Epidermal melanocyte (primary cell): ENCODE results near the gene AGAP1.
"Not testable (repeated sequence)": the region's sequence is repeated elsewhere in the genome, so short reads cannot be mapped to it uniquely, and the experiment has no call there.

ENCODE experiments used
- DNase-seq: peaks from one replicate; pipeline ENCODE4 v3.0.0; 2011; ENCODE audit warnings: low spot score; ENCODE audit not compliant: insufficient read length

AGAP1 gene

DNA sequence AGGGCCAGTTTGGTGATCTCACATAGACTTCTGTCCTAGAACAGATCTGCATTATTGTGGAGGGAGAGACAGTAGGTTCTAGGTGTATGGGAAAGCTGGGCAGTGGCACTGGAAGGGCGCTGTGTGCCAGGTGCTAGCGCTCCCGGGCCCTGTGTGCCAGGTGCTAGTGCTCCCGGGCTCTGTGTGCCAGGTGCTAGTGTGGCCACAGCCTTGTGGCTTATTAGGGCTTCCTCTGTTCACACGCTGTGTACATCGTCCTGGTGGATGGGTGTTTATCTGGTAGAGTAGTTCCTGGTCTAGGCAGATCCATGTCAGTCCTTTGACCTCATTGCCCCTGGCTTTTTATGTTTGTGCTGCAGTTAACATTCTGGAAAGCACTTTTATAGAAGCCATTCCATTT lies 263.4 kb downstream of the AGAP1 start:
- no peak for DNase-seq

DNA sequence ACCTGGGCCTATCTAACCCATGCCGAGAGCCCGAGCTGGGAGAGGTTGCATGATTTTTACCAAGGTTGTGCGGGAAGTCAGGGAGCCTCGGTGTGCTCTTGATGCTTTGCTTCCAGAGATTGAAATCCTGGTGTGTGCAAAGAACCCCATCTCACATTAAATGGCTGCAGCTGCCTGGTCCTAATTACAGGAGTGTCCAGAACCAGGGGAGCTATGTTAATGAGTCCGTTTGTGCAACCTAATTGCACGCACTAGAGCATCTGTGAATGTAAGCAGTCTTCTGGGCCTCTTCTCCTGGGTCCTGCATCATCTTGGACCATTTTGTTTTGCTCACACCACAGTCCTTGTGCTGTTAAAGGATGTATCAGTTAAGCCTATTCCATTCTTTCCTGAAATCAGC lies 263.8 kb downstream of the AGAP1 start:
- DNase-seq = no peak

DNA sequence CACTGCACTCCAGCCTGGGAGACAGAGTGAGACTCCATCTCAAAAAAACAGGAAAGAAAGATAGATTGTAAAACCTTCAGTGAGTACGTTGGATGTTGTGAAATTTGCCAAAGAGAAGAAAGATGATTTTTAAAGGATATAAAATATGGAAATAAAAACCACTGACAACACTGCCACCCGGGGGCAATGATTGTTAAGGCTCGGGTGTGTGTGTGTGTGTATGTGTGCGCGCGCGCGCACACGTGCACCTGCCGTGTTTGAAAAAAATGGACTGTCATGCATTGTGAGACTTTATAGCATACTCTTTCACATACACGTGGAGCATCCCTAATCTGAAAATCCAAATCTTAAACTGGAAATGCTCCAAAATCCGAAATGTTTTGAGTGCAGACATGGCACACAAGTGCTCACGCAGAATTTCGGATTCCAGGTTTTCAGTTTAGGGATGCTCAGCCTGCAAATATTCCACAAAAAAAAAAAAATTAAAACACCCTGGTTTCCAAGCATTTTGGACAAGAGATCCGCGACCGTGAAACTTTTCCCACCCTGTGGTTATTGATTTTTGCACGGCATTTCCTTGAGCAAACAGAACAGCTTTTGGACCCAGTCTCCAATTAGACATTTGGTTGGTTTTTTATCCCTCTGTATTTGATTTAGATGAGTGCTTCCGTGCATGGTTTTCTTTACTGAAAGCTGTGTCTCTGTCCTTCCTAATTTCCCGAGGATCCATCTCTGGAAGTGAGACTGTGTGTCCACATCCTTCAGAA lies 269.2 kb downstream of the AGAP1 start:
- DNase-seq = no peak

DNA sequence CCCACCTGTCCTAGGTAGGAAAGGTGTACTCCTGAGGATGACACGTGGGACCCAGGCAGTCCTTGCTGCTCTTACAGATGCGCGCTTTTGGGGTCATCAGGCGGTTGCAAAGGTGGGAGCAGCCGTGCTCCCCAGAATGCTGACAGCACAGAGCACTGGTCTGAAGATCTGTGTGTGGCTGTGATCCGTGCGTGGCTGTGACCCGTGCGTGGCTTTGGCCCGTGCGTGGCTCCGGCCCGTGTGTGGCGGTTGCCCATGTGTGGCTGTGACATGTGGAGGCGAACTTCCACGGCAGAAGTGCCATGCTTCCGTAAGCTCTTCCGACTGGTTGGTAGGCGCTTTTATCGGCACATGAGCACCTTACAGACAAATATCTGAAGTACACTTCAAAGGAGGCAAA lies 270.0 kb downstream of the AGAP1 start:
- DNase-seq = no peak

DNA sequence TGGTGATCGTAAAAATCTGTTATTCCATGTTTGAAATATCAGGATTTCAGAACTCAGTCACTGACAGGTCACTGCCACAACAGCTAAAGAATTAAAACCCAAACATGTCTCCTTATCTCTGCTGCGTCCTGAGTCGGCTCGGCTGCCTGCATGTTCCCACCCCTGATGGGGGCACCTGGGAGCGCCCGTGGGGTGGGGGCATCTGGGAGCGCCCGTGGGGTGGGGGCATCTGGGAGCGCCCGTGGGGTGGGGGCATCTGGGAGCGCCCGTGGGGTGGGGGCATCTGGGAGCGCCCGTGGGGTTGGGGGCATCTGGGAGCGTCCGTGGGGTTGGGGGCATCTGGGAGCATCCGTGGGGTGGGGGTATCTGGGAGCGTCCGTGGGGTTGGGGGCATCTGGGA lies 270.6 kb downstream of the AGAP1 start:
- not testable (repeated sequence) for DNase-seq

DNA sequence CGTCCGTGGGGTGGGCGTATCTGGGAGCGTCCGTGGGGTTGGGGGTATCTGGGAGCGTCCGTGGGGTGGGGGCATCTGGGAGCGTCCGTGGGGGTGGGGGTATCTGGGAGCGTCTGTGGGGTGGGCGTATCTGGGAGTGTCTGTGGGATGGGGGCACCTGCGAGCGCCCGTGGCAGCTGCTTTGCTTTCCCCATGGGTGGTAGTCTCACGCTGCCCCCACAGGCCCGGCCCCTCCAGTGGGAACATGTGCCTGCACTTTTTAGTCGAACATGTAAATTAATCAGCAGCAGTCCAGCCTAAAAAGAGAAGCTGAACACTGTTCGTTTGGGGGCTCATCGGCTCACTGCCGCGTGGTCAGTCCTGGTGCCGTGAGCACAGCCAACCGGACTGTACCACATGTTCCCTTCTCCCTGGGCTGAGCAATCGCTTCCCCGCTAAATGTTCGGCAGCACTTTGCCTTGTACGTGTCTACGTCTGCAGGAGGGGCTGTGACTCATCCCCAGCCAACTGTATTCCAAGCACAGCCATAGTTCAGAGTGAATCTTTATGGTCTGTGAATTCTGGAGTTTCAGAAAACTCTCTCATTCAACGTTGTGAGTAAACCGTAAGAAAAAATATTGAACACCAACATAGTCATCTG lies 271.5 kb downstream of the AGAP1 start:
- DNase-seq = no peak

DNA sequence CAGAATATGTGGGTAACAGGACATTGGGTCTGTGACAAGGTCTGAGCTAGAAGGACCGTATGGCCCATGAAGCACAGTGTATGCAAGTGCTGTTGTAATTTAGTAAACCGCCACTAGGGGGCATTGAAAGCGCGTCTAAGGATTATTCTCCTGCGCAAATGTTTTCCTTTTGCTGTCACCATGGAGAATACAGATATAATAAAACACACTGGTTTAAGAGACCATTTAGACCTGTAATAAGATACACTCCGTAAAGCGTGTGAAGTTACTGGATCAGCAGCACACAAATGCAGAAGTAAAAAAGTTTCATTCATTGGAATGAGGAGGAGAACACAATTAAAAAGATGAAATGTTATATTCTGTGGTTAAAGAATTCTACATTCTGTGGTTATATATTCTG lies 272.4 kb downstream of the AGAP1 start:
- DNase-seq = peak; percentile 94

DNA sequence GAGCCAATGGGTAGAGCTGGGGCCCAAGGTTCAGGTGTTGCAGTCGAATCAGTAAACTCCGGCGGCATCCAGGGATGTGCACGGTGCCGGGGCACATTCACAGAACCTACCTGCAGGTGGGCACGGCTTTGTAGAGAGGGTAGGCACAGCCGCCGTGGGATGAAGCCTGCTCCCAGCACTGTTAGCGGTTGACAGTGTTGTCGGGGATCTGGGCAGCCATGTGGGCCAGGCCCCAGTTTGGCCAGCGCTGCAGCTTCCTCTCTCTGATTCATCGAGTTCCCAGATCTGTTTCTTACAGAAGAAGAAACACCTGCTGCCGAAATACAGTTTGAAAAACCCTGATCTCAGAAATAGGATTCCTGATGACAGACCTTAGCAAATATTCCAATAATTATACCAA lies 274.8 kb downstream of the AGAP1 start:
- DNase-seq = no peak

DNA sequence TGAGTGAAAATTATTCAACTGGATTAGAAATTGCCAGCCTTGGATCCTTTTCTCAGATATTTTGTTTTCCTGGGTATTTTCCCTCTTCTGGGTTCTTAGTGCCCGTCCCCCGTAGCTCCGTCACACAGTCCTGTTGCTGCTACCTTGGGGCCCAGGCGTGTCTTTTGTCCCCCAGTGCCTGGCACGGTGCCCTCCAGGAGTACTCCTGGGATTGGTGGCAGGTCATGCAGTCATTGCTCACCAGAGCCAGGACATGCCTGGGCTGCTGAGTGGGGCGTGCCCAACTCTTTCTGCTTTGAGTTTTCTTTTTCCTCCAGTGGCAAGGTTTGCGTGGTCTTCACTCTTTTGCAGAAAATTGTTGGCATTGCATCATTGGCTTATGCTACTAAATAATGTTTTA lies 275.2 kb downstream of the AGAP1 start:
- DNase-seq = no peak

DNA sequence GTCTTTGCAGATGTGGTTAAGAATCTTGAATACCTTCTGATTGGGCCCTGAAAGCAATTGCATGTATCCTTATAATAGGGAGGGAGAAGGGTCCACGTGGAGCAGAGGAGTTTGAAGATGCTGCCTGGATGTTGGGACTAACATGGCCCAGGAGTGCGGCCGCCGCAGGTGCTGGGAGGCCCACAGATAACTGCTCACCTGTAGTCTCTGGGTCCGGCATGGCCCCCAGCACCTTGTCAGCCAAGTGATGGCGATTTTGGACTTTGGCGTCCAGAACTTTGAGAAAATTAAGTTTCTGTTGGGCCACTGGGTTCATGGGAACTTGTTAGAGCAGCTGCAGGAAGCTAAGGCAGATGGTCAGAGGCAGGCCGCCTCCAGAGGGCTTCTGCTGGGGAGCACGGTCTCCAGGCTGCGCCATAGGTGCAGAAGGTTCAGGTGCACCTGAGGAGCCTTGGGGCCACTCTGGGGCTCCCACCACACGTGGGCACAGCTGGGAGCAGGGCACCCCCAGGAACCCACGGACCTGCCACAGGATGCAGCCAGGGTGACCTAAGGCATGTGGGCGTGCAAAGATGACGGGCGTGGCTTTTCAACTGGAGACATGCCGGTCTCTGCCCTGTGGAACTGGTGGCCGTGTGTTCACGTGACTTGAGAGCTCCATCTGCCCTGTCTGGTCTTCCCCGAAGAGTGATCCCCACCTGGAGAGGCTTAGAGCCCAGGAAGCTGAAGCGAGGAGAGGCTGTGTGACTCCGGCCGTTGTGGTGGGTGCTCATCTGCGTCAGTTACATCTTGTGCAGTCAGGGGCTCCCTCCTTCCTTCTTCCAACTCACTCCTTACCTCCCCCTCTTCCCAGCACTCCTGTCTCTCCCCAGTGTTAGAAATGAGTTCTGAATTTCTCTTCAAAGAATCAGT lies 277.3 kb downstream of the AGAP1 start:
- DNase-seq = no peak

DNA sequence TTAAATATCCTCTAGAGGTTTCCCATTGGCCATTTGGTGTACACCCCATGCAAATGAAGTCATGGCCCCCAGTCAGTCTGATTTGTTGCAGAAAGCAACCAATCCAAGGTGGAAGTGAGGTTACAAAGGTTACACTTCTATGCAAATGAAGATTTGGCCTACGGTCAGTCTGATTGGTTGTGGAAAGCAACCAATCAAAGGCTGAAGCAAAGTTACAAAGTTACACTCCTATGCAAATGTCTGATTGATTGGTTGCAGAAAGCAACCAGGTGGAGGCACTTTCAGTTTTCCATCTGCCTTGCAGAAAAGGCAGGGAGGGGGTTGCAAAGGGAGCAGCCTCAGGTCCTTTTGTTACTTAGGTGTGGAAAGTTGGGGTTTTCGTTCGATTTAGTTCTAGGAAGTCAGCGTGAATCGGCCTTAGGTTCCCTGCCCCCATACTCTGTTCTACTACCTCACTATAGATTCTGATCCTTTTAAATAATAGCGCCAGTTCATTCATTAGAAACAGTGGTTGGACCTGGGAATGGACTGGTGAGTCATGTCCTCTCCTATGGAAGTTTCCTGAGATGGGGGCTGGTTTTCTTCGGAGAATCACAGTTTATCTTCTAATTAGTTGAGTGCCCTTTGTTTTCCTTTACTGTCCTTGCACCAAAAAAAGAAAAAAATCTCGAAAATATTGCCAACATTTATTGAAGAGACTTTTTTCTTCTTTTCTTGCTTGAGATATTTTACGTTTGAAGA lies 279.5 kb downstream of the AGAP1 start:
- no peak for DNase-seq

DNA sequence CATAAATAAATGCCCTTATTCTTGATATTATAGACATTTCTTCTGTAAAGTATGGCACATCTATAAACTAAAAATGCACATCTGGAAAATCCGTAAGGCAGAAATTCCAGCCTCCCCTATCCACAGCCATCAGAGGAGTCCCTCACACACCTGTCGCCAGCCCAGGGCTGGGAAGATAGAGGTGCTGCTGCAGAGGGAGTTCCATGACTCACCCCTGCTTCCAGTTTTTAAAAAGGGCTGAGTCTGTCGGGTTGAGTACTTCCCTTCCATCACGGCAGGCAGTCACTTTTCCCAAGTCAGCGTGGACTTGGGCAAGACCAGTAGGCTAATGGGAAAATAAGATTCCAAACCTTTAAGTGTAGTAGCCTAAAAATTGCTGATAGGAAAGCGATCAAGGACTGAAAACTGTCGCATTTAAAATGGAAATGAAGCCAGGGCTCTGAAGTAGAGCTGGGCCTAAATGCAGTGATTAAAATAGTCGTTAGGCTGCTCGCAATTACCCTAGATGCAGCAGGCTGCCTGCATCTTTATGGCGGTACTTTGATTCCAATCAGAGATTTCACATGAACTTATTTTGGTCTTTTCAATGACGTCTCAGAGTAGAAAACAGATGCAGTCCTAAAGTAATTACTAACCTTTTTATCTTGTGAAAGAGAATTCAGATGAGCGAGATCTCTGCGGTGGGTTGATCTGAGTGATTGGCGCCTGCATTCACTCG lies 280.5 kb downstream of the AGAP1 start:
- DNase-seq = no peak

DNA sequence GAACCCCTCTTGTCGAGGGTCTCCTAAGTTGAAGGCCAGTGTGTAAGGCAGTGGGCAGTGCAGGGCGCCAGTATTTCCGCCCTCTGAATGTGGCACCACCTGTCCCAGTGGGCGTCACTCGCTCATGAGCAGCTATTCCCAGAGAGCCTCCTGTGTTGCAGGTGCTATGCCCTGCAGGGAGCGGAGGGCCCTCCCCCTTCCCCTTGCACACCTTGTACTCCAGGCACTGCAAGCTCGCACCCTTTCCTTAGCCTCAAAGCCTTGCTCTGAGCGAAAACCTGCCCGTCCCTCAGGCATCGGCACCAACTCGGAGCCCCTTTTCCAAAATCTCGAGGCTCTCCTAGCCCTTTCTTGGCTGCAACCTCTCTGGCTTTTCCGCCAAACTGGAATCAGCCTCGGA lies 282.7 kb downstream of the AGAP1 start:
- DNase-seq = no peak

DNA sequence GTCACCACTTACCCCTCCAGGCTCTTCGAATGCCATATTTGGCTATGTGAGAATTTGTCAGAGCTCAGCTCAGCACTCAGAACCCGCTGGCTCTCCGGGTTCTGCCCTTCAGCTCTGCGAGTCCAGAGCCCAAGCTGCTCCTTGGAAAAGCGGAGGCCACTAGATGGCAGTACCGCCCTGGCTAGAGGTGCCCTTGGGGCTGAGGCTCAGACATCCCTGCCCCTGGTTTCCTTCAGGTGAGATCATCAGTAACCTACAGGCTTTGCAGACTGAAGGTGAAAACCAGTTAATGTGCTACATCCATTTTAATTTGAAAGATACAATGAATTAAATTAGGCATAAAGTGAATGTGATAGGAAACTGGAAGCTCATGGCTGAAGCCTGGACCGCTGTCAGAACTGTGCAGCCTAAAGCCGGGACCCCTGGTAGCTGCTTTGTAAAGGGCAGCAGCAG lies 285.6 kb downstream of the AGAP1 start:
- DNase-seq = peak; percentile 51

DNA sequence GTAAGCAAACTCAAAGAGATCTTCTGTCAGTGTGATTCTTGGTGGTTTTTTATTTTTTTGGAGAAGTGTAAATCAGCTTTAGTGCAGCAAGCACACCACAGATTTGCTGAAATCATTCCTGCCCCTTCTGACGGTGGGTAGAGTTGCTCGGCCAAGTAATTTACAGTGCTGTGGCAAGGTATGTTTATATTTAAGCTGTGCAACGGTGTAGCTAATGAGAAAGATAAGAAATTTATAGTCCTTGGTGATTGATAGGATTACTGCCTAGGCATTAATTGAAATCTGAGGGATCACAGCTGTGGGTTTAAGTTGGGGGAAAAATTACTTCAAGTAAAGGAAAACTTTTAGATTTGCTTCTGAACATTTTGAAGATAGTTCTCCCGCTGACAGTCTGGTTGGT lies 286.6 kb downstream of the AGAP1 start:
- no peak for DNase-seq

DNA sequence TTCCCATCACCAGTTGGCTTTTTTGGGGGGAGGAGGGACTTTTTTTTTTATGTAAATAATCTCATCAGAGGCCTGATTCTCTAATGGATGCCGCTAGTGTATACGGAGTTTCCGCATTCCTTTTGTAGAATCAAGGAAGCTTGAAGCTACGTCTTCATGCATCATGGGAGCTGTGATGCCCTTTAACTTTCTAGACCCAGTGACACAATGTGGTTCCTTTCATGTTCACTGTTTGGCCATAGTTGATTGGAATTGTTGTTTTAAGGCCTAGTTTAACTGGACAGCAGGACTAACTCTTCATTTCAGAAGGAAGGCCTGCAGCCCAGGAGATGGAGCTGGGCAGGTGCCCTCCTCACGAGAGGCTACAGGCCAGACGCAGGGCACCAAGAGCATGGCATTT lies 287.9 kb downstream of the AGAP1 start:
- DNase-seq = no peak

DNA sequence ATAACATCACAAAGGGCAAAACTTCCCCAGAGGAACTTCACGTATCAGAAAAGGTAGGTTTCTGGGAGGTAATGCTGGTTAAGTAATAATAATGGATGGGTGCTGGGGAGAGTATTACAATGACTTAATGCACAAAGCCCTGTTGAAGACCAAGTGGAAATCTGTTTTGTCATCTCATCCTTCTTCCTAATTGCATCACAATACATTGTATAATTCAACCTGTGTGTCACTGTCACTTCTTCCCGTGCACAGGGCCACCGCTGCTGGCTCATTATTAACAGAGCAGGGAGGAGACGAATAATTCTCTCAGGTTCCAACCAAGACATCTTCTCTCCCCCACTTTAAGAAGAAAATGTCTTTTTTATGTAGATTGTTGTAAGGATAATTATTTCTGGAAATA lies 290.9 kb downstream of the AGAP1 start:
- DNase-seq = no peak

DNA sequence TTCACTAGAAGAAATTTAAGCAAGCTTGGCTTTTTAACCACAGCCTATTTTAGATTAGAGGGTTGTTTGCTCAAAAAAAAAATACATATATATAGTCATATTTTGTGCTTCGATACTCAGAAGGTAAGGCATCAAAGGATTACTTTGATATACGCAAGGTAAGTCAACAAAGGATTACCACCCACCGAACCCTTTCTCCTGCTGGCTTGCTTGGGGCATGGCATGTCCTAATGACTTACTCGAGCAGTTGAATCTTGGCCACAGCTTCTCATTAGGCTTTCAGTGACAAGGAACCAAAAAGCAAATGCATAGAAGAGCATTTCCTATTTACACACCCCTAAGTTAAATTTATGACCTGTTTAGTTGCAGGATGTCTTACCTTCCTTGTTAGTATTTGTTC lies 295.7 kb downstream of the AGAP1 start:
- DNase-seq = no peak

DNA sequence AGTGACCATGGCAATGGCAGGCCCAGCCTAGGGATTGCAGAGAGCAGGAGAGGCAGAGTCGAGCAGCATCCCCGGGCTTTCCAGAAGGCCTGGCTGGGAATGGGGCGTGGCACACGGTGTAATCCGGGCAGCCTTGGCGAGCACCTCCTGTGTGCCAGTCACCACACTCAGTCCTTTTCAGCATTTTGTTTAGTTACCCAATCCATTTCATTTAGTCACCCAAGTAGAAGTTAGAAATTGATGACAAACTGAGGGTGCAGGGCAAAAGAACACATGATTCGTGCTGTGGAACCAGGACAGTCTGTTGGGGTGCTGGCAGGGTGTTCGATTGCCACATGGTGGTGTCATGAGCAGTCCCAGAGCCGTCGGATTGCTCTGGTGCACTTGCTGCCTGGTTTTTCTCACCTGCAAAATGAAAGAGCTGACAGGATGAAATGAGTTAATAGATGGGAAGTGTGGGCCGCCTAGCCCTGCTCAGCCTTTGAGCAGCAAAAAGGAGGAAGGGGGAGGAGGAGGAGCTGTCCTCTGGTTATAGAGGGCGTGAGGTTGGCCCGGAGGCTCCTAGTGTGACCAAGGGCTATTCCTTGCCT lies 299.4 kb downstream of the AGAP1 start:
- no peak for DNase-seq

DNA sequence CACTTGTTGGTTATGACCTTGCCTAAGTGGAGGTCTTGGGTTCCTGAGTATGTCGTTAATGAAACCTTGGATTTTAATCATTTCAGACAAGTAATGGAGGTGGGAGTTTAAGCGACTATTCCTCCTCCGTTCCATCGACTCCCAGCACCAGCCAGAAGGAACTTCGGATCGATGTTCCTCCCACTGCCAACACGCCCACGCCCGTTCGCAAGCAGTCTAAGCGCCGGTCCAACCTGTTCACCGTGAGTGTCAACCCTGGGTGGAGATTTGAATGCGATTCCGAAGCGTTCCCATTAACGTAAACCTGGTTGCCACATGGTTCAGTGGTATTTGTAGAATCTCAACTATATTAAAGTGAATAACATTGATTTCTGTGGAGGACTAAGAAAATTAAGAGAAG lies 305.4 kb downstream of the AGAP1 start:
- no peak for DNase-seq
